Caco-2 (cell line): ENCODE results near the gene PDK1. TPM values are rescaled to one million over a fixed set of nuclear protein-coding genes. Genes with fewer than 3 reads are reported as not detected.
A peak's percentile ranks its signal among the peaks of the same experiment; 100 is the strongest.

ENCODE experiments used
- BruUV-seq: library from RNA; stranded (reverse); fragments of 400-500 nt; replicated peaks from 2 replicates; lab custom pipeline; 2021; lab: Mats Ljungman, UMichigan
- CTCF ChIA-PET: fragments of 300-600 bp; sonication (Branson Sonifier 250); formaldehyde crosslinking; loops from one replicate; lab custom pipeline; 2022; ENCODE audit warnings: antibody characterized with exemption; lab: Charles Lee
- POLR2A ChIA-PET: fragments of 300-600 bp; sonication (Branson Sonifier 250); formaldehyde crosslinking; loops from one replicate; lab custom pipeline; 2022; ENCODE audit warnings: antibody characterized with exemption; lab: Charles Lee
- DNase-seq, 2 experiments: peaks; one replicate each; pipeline versions ENCODE4 v3.0.0 to v3.0.0-alpha.2; 2020 to 2022
- H3K27me3 ChIP-seq: replicated peaks from 2 replicates; pipeline ENCODE4 v1.6.0; 2011; ENCODE audit warnings: low read length; ENCODE audit not compliant: control insufficient read depth, insufficient read depth
- H3K36me3 ChIP-seq: 2 replicates; pipeline ENCODE4 v1.5.1; 2011; ENCODE audit warnings: low read length; ENCODE audit not compliant: control insufficient read depth, insufficient read depth
- H3K4me1 ChIP-seq: fragments of 250-450 bp; sonication (Bioruptor Pico); 2 replicates; pipeline ENCODE4 v1.5.1; 2020; ENCODE audit warnings: mild to moderate bottlenecking
- H3K4me3 ChIP-seq: 2 replicates; pipeline ENCODE4 v1.5.1; 2011; ENCODE audit warnings: low read depth, mild to moderate bottlenecking, control low read depth, low read length
- H3K9me3 ChIP-seq: fragments of 250-450 bp; sonication (Bioruptor Pico); 2 replicates; pipeline ENCODE4 v1.5.1; 2020; ENCODE audit warnings: mild to moderate bottlenecking, moderate library complexity
- H3K27ac Mint-ChIP-seq: one replicate; pipeline ENCODE4 v1.8.0; 2022; ENCODE audit warnings: mixed read lengths; ENCODE audit not compliant: unreplicated experiment
- H3K27me3 Mint-ChIP-seq: one replicate; pipeline ENCODE4 v1.8.0; 2022; ENCODE audit warnings: mixed read lengths; ENCODE audit not compliant: insufficient read depth, unreplicated experiment
- H3K36me3 Mint-ChIP-seq: one replicate; pipeline ENCODE4 v1.8.0; 2022; ENCODE audit warnings: mild to moderate bottlenecking, mixed read lengths; ENCODE audit not compliant: insufficient read depth, unreplicated experiment
- H3K4me1 Mint-ChIP-seq: one replicate; pipeline ENCODE4 v1.8.0; 2022; ENCODE audit warnings: low read depth, mixed read lengths; ENCODE audit not compliant: unreplicated experiment
- H3K4me3 Mint-ChIP-seq: one replicate; pipeline ENCODE4 v1.8.0; 2022; ENCODE audit warnings: mild to moderate bottlenecking, moderate library complexity, mixed read lengths; ENCODE audit not compliant: unreplicated experiment
- H3K9me3 Mint-ChIP-seq: one replicate; pipeline ENCODE4 v1.8.0; 2022; ENCODE audit warnings: mixed read lengths; ENCODE audit not compliant: unreplicated experiment
- CTCF ChIP-seq, 2 experiments: fragments of 200-600 bp in 1 of 2; IDR thresholded peaks; 1 replicate in 1 of 2; 2 replicates in 1 of 2; pipeline versions ENCODE4 v1.5.1 to v1.8.0; 2011 to 2022; ENCODE audit warnings: antibody characterized with exemption in 1 of 2, control low read depth in 1 of 2, inconsistent platforms in 1 of 2, low read depth in 1 of 2, low read length in 1 of 2, mild to moderate bottlenecking in 1 of 2, moderate library complexity in 1 of 2; ENCODE audit not compliant: insufficient read depth in 1 of 2, severe bottlenecking in 1 of 2, unreplicated experiment in 1 of 2
- intact Hi-C: fragments of 100-400 bp; cut with micrococcal nuclease; formaldehyde crosslinking; loops from one replicate; pipeline ENCODE4 v1.10.0; 2022; ENCODE audit not compliant: unreplicated experiment
- total RNA-seq: library from RNA; stranded (reverse); gene quantifications from 2 replicates; pipeline ENCODE4 v1.2.3, GENCODE V29; 2022

PDK1 gene
- total RNA-seq, 1 experiment from 2014 or later, result 11.0 TPM

- CTCF ChIA-PET, result no interaction called here
- peaks cover 33% of the 10 kb centered on the region for H3K9me3 ChIP-seq
- intact Hi-C loops, result no loop called here
- no peak overlapping the region for H3K4me3 Mint-ChIP-seq
- no peak for DNase-seq
- no peak for TF ChIP-seq CTCF (IDR thresholded peaks at IDR 0.05; ENCODE audit: insufficient read depth in 1 of 2, low read depth in 1 of 2, low read length in 1 of 2, severe bottlenecking in 1 of 2, unreplicated experiment in 1 of 2)
- H3K4me3 ChIP-seq, result no peak overlapping the region
- no peaks in the 10 kb centered on the region for H3K4me1 Mint-ChIP-seq
- H3K4me1 ChIP-seq, result no peaks in the 10 kb centered on the region
- H3K36me3 ChIP-seq, result no peaks in the 10 kb centered on the region
- POLR2A ChIA-PET, result no interaction called here
- H3K27me3 ChIP-seq, result no peaks in the 10 kb centered on the region
- BruUV-seq, result no TSS peak
- peaks cover 29% of the 10 kb centered on the region for H3K9me3 Mint-ChIP-seq
- no peaks in the 10 kb centered on the region for H3K27me3 Mint-ChIP-seq
- no peaks in the 10 kb centered on the region for H3K36me3 Mint-ChIP-seq
- no peak overlapping the region for H3K27ac Mint-ChIP-seq
These were observed 45.3 kb upstream of the PDK1 start for GRCh38 chr2:172510548-172510947.

- H3K9me3 ChIP-seq, result peaks cover 34% of the 10 kb centered on the region
- intact Hi-C loops, result no loop called here
- CTCF ChIA-PET, result no interaction called here
- Mint-ChIP-seq H3K4me1 (no peaks in the 10 kb centered on the region), H3K36me3 (no peaks in the 10 kb centered on the region), H3K4me3 (no peak overlapping the region), H3K27ac (no peak overlapping the region), H3K9me3 (peaks cover 42% of the 10 kb centered on the region), H3K27me3 (no peaks in the 10 kb centered on the region)
- no peaks in the 10 kb centered on the region for H3K27me3 ChIP-seq
- POLR2A ChIA-PET, result no interaction called here
- no peak for TF ChIP-seq CTCF (IDR thresholded peaks at IDR 0.05; ENCODE audit: insufficient read depth in 1 of 2, low read depth in 1 of 2, low read length in 1 of 2, severe bottlenecking in 1 of 2, unreplicated experiment in 1 of 2)
- H3K4me3 ChIP-seq, result no peak overlapping the region
- DNase-seq, result peak in 1 of 2 experiments; percentile 7
- no TSS peak for BruUV-seq
- no peaks in the 10 kb centered on the region for H3K4me1 ChIP-seq
- no peaks in the 10 kb centered on the region for H3K36me3 ChIP-seq
These were observed 42.9 kb upstream of the PDK1 start for GRCh38 chr2:172512810-172513523.

- Mint-ChIP-seq H3K4me3 (no peak overlapping the region), H3K36me3 (no peaks in the 10 kb centered on the region), H3K4me1 (no peaks in the 10 kb centered on the region), H3K9me3 (peaks cover 42% of the 10 kb centered on the region), H3K27me3 (no peaks in the 10 kb centered on the region), H3K27ac (no peak overlapping the region)
- Histone ChIP-seq H3K9me3 (peaks cover 34% of the 10 kb centered on the region), H3K4me1 (no peaks in the 10 kb centered on the region), H3K4me3 (no peak overlapping the region), H3K27me3 (no peaks in the 10 kb centered on the region), H3K36me3 (no peaks in the 10 kb centered on the region)
- intact Hi-C loops, result no loop called here
- no TSS peak for BruUV-seq
- POLR2A ChIA-PET, result no interaction called here
- DNase-seq, result no peak
- no peak for TF ChIP-seq CTCF (IDR thresholded peaks at IDR 0.05; ENCODE audit: insufficient read depth in 1 of 2, low read depth in 1 of 2, low read length in 1 of 2, severe bottlenecking in 1 of 2, unreplicated experiment in 1 of 2)
- CTCF ChIA-PET, result no interaction called here
These were observed 42.4 kb upstream of the PDK1 start for GRCh38 chr2:172513524-172513900.
